GM12892 (cell line): ENCODE measurements around the gene GRIA2.

ENCODE experiments used
- POLR2A ChIP-seq: IDR thresholded peaks from 2 replicates; pipeline ENCODE4 v1.6.1; 2011; ENCODE audit warnings: low read depth, low read length, control low read depth
- POLR2AphosphoS5 ChIP-seq: IDR thresholded peaks from 2 replicates; pipeline ENCODE4 v1.6.1; 2011; ENCODE audit warnings: low read depth, low read length, control low read depth
- TAF1 ChIP-seq: IDR thresholded peaks from 2 replicates; pipeline ENCODE4 v1.6.1; 2011; ENCODE audit warnings: low read depth, mild to moderate bottlenecking, control low read depth, low read length, borderline replicate concordance

DNA sequence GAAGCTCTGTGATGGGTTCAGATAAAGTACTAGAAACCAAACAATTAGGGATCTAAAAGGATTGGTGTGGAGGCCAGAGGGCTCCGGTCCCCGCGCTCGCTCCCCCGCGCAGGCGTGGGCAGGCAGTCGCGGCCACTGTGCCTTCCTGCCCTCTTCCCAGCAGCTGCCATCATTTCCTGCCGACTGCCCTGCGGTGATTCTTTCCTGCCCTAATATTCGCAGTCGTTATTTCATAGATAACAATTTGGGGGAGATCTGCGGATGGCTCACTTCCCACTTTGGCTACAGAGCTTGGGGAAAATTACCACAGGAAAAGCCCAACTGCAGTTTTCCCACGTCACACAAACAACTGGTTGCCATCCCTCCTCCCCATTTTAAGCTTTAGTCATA is 2.2 kb downstream of the GRIA2 start:
- TF ChIP-seq POLR2A (no peak), POLR2AphosphoS5 (no peak), TAF1 (no peak)
